IMR-90 (cell line): ENCODE measurements around the gene CLIC5. TPM values are rescaled to one million over a fixed set of nuclear protein-coding genes. Genes with fewer than 3 reads are reported as not detected.

Source experiments
- ATAC-seq: fragments of 200-7000 bp; cut with Tn5 transposase; 2 replicates; pipeline ENCODE4 v1.9.1; 2020; ENCODE audit warnings: low read depth, mild to moderate bottlenecking, moderate library complexity
- BruUV-seq: library from RNA; stranded (reverse); fragments of 400-500 nt; replicated peaks from 2 replicates; lab custom pipeline; 2021; lab: Mats Ljungman, UMichigan
- CTCF ChIA-PET: fragments of 300-600 bp; formaldehyde crosslinking; extraction: SDS; loops from one replicate; lab custom pipeline; 2021; ENCODE audit warnings: antibody characterized with exemption; lab: Yijun Ruan, JAX
- POLR2A ChIA-PET: fragments of 300-600 bp; sonication (Branson Sonifier 250); formaldehyde crosslinking; loops from one replicate; lab custom pipeline; 2022; ENCODE audit warnings: antibody characterized with exemption; ENCODE audit not compliant: unreplicated experiment; lab: Charles Lee
- DNase-seq: peaks from one replicate; pipeline ENCODE4 v3.0.0; 2013
- H2AFZ ChIP-seq: replicated peaks from 2 replicates; pipeline ENCODE3; 2013; ENCODE audit warnings: low read length, mild to moderate bottlenecking; ENCODE audit not compliant: poor library complexity
- H2AK5ac ChIP-seq: 2 replicates; pipeline ENCODE4 v1.6.1; 2013; ENCODE audit warnings: low read depth, low read length, inconsistent platforms
- H2AK9ac ChIP-seq: replicated peaks from 2 replicates; pipeline ENCODE3; 2013; ENCODE audit warnings: mild to moderate bottlenecking, low read depth, low read length, moderate library complexity; ENCODE audit not compliant: poor library complexity
- H2BK120ac ChIP-seq: 2 replicates; pipeline ENCODE4 v1.6.1; 2013; ENCODE audit warnings: low read depth, low read length, inconsistent platforms
- H2BK15ac ChIP-seq: 3 replicates; pipeline ENCODE4 v1.6.1; 2013; ENCODE audit warnings: low read depth, low read length, inconsistent platforms
- H2BK20ac ChIP-seq: 2 replicates; pipeline ENCODE4 v1.6.1; 2013; ENCODE audit warnings: low read depth, mild to moderate bottlenecking, inconsistent platforms, low read length, moderate library complexity
- H2BK5ac ChIP-seq: 2 replicates; pipeline ENCODE4 v1.6.1; 2013; ENCODE audit warnings: mild to moderate bottlenecking, low read depth, low read length, inconsistent platforms; ENCODE audit not compliant: poor library complexity, severe bottlenecking
- H3K14ac ChIP-seq: replicated peaks from 2 replicates; pipeline ENCODE4 v1.6.1; 2013; ENCODE audit warnings: low read depth, low read length, inconsistent platforms
- H3K18ac ChIP-seq: 2 replicates; pipeline ENCODE4 v1.6.1; 2013; ENCODE audit warnings: low read depth, low read length, control low read depth
- H3K23ac ChIP-seq: 2 replicates; pipeline ENCODE4 v1.6.1; 2013; ENCODE audit warnings: low read depth, low read length, inconsistent platforms
- H3K27ac ChIP-seq: 2 replicates; pipeline ENCODE4 v1.5.1; 2013; ENCODE audit warnings: mild to moderate bottlenecking, control low read depth, low read length; ENCODE audit not compliant: insufficient read depth
- H3K27me3 ChIP-seq: 2 replicates; pipeline ENCODE4 v1.6.1; 2013; ENCODE audit warnings: low read length; ENCODE audit not compliant: control insufficient read depth, insufficient read depth
- H3K36me3 ChIP-seq: 2 replicates; pipeline ENCODE4 v1.6.1; 2013; ENCODE audit warnings: low read length, mixed read lengths; ENCODE audit not compliant: control insufficient read depth, insufficient read depth
- H3K4ac ChIP-seq: 2 replicates; pipeline ENCODE4 v1.6.1; 2013; ENCODE audit warnings: low read depth, low read length, inconsistent platforms
- H3K4me1 ChIP-seq: 2 replicates; pipeline ENCODE4 v1.6.1; 2013; ENCODE audit warnings: low read length, mixed read lengths; ENCODE audit not compliant: control insufficient read depth, insufficient read depth
- H3K4me2 ChIP-seq: 2 replicates; pipeline ENCODE4 v1.6.1; 2013; ENCODE audit warnings: low read depth, mild to moderate bottlenecking, control low read depth, low read length, moderate library complexity
- H3K4me3 ChIP-seq: 2 replicates; pipeline ENCODE4 v1.5.1; 2013; ENCODE audit warnings: low read depth, mild to moderate bottlenecking, control low read depth, low read length, moderate library complexity; ENCODE audit not compliant: insufficient read depth
- H3K56ac ChIP-seq: 2 replicates; pipeline ENCODE4 v1.6.1; 2013; ENCODE audit warnings: low read length, inconsistent platforms; ENCODE audit not compliant: insufficient read depth; ENCODE audit errors: extremely low read depth
- H3K79me1 ChIP-seq, 2 experiments: 2 replicates each; pipeline ENCODE4 v1.6.1; 2013; ENCODE audit warnings: low read length in 2 of 2, inconsistent platforms in 1 of 2, low read depth in 1 of 2
- H3K9ac ChIP-seq: 2 replicates; pipeline ENCODE4 v1.6.1; 2013; ENCODE audit warnings: low read depth, low read length, control low read depth
- H3K9me1 ChIP-seq: 2 replicates; pipeline ENCODE4 v1.6.1; 2013; ENCODE audit warnings: low read length, inconsistent platforms; ENCODE audit not compliant: insufficient read depth
- H3K9me3 ChIP-seq: 2 replicates; pipeline ENCODE4 v1.6.1; 2013; ENCODE audit warnings: low read length; ENCODE audit not compliant: control insufficient read depth, insufficient read depth
- H4K20me1 ChIP-seq: 2 replicates; pipeline ENCODE4 v1.6.1; 2013; ENCODE audit warnings: low read length, inconsistent platforms; ENCODE audit not compliant: insufficient read depth
- H4K5ac ChIP-seq: 2 replicates; pipeline ENCODE4 v1.6.1; 2013; ENCODE audit warnings: mild to moderate bottlenecking, low read depth, low read length, control low read depth
- H4K8ac ChIP-seq, 2 experiments: 2 replicates each; pipeline ENCODE4 v1.6.1; 2013; ENCODE audit warnings: low read depth in 2 of 2, low read length in 2 of 2, control low read depth in 1 of 2, inconsistent platforms in 1 of 2
- H4K91ac ChIP-seq: 2 replicates; pipeline ENCODE4 v1.6.1; 2013; ENCODE audit warnings: low read depth, low read length, inconsistent platforms; ENCODE audit not compliant: insufficient read depth
- BHLHE40 ChIP-seq: fragments of 150-350 bp; IDR thresholded peaks from 2 replicates; pipeline ENCODE4 v1.6.1; 2016; ENCODE audit warnings: mild to moderate bottlenecking, low read depth, low read length
- CEBPB ChIP-seq: IDR thresholded peaks from 2 replicates; pipeline ENCODE4 v1.6.1; 2012; ENCODE audit warnings: low read depth, low read length, improper control_type of control experiment
- CTCF ChIP-seq: conservative IDR thresholded peaks from 2 replicates; pipeline ENCODE4 v1.5.1; 2012; ENCODE audit warnings: mild to moderate bottlenecking, low read depth, low read length, improper control_type of control experiment
- ELK1 ChIP-seq: fragments of 150-350 bp; IDR thresholded peaks from 2 replicates; pipeline ENCODE4 v1.6.1; 2016; ENCODE audit warnings: low read depth, mild to moderate bottlenecking, low read length, moderate library complexity, borderline replicate concordance
- FOS ChIP-seq: fragments of 150-350 bp; IDR thresholded peaks from 2 replicates; pipeline ENCODE4 v1.6.1; 2016; ENCODE audit warnings: low read depth, low read length
- MAFK ChIP-seq: IDR thresholded peaks from 2 replicates; pipeline ENCODE4 v1.6.1; 2012; ENCODE audit warnings: low read depth, low read length, improper control_type of control experiment
- MAZ ChIP-seq: IDR thresholded peaks from 2 replicates; pipeline ENCODE4 v1.6.1; 2012; ENCODE audit warnings: low read depth, mild to moderate bottlenecking, low read length, improper control_type of control experiment, moderate library complexity, borderline replicate concordance
- MXI1 ChIP-seq: IDR thresholded peaks from 2 replicates; pipeline ENCODE4 v1.6.1; 2012; ENCODE audit warnings: low read depth, mild to moderate bottlenecking, low read length, moderate library complexity, borderline replicate concordance
- NFE2L2 ChIP-seq: fragments of 150-350 bp; IDR thresholded peaks from 2 replicates; pipeline ENCODE4 v1.6.1; 2016; ENCODE audit warnings: low read depth, mild to moderate bottlenecking, low read length
- POLR2A ChIP-seq: IDR thresholded peaks from 2 replicates; pipeline ENCODE4 v1.6.1; 2012; ENCODE audit warnings: mild to moderate bottlenecking, low read depth, low read length
- RAD21 ChIP-seq: IDR thresholded peaks from 2 replicates; pipeline ENCODE4 v1.6.1; 2012; ENCODE audit warnings: low read length, improper control_type of control experiment
- RCOR1 ChIP-seq: IDR thresholded peaks from 2 replicates; pipeline ENCODE4 v1.6.1; 2012; ENCODE audit warnings: mild to moderate bottlenecking, low read length, improper control_type of control experiment; ENCODE audit not compliant: insufficient replicate concordance
- RFX5 ChIP-seq: IDR thresholded peaks from 2 replicates; pipeline ENCODE4 v1.8.0; 2012; ENCODE audit warnings: low read depth, mild to moderate bottlenecking, low read length, moderate library complexity
- SMC3 ChIP-seq: fragments of 150-350 bp; IDR thresholded peaks from 2 replicates; pipeline ENCODE4 v1.6.1; 2016; ENCODE audit warnings: low read depth, mild to moderate bottlenecking, antibody characterized with exemption, low read length, moderate library complexity
- USF2 ChIP-seq: fragments of 150-350 bp; IDR thresholded peaks from 2 replicates; pipeline ENCODE4 v1.6.1; 2017; ENCODE audit warnings: mild to moderate bottlenecking, antibody characterized with exemption, low read length, low read depth
- WGBS, 2 experiments: methylation state at CpG; one replicate each; pipeline versions ENCODE4 v1.1.5 to v1.1.7; 2013; ENCODE audit warnings: missing lambda C conversion rate in 2 of 2; ENCODE audit not compliant: insufficient read length in 1 of 2; ENCODE audit errors: extremely low coverage in 2 of 2; 5-methylcytosine and 5-hydroxymethylcytosine counted together
- dilution Hi-C: fragments of 300-500 bp; cut with HindIII; formaldehyde crosslinking; loops from one replicate; pipeline ENCODE4 v1.14.3; 2018; ENCODE audit warnings: low sequenced_read_pairs; ENCODE audit not compliant: unreplicated experiment
- in situ Hi-C: fragments of 300-500 bp; cut with MboI; formaldehyde crosslinking; loops from 3 replicates; pipeline ENCODE4 v1.14.3; 2019; ENCODE audit warnings: low sequenced_read_pairs, inconsistent platforms, mixed read lengths
- intact Hi-C: fragments of 100-400 bp; cut with micrococcal nuclease; formaldehyde crosslinking; loops from 2 replicates; pipeline ENCODE4 v1.10.0; 2022
- polyA plus RNA-seq, 3 experiments: library from polyadenylated mRNA; depleted of rRNA; stranded (reverse); fragments of >200 nt; gene quantifications; 2 replicates each; pipeline ENCODE4 v1.2.3, GENCODE V29; 2012; ENCODE audit warnings: low replicate concordance in 1 of 3
- total RNA-seq: library from RNA; depleted of rRNA; stranded (reverse); fragments of >200 nt; gene quantifications from 2 replicates; pipeline ENCODE4 v1.2.3, GENCODE V29; 2012

The CLIC5 gene
- total and polyA plus RNA-seq, 2 of the 4 experiments (the other 2 are of a cell fraction), result not detected

- Histone ChIP-seq H4K91ac (no peak overlapping the region), H3K56ac (no peak overlapping the region), H3K9ac (no peak overlapping the region), H2AFZ (no peak overlapping the region), H3K4me2 (no peak overlapping the region), H2AK5ac (no peak overlapping the region), H3K14ac (no peak overlapping the region), H3K4me3 (no peak overlapping the region), H3K9me3 (no peaks in the 10 kb centered on the region), H3K4me1 (no peaks in the 10 kb centered on the region), H3K9me1 (no peaks in the 10 kb centered on the region; the same call in 1 of the 2 replicates), H3K4ac (no peak overlapping the region), H3K23ac (no peak overlapping the region), H3K27me3 (peaks cover 13% of the 10 kb centered on the region), H2BK5ac (no peak overlapping the region), H4K8ac (no peak overlapping the region), H3K27ac (no peak overlapping the region), H4K20me1 (no peaks in the 10 kb centered on the region), H2BK120ac (no peak overlapping the region), H2BK15ac (no peak overlapping the region), H4K5ac (no peak overlapping the region), H2AK9ac (no peak overlapping the region), H3K36me3 (no peaks in the 10 kb centered on the region), H3K18ac (no peak overlapping the region), H3K79me1 (no peaks in the 10 kb centered on the region), H2BK20ac (no peak overlapping the region)
- dilution Hi-C loops, result no loop called here
- intact Hi-C loops, result no loop called here
- in situ Hi-C loops, result no loop called here
- WGBS, 2 experiments, result 80% methylated on average over 1 of the region's 11 CpGs; no CpG with 5 or more reads in 1 of the 2 experiments
- no peak for ATAC-seq
- ChIA-PET POLR2A (no interaction called here), CTCF (no interaction called here)
- BruUV-seq, result no TSS peak
- DNase-seq, result no peak
- TF ChIP-seq FOS (no peak), USF2 (no peak), NFE2L2 (no peak), RAD21 (no peak), BHLHE40 (no peak), MAZ (no peak), CTCF (no peak), POLR2A (no peak), RCOR1 (no peak), SMC3 (no peak), RFX5 (no peak), MXI1 (no peak), MAFK (no peak), ELK1 (no peak), CEBPB (no peak)
Measured at GRCh38 chr6:45951321-45952167, 64.1 kb downstream of the CLIC5 start.
